GM23338 (cell line): ENCODE measurements around the gene MOB3B. TPM values are rescaled to one million over a fixed set of nuclear protein-coding genes. Genes with fewer than 3 reads are reported as not detected.

Source experiments
- ATAC-seq: fragments of 200-7000 bp; cut with Tn5 transposase; 3 replicates; pipeline ENCODE4 v1.9.1; 2020
- DNase-seq: peaks from one replicate; pipeline ENCODE4 v3.0.0-alpha.2; 2015; ENCODE audit warnings: low spot score
- H2AFZ ChIP-seq: fragments of 200-600 bp; sonication (generic); 2 replicates; pipeline ENCODE4 v1.8.0; 2016; ENCODE audit warnings: antibody characterized with exemption, mild to moderate bottlenecking, moderate library complexity
- H3F3A ChIP-seq: fragments of 200-600 bp; sonication (generic); replicated peaks from 2 replicates; pipeline ENCODE4 v1.8.0; 2017; ENCODE audit warnings: antibody characterized with exemption, mixed run types, low read depth
- H3K27ac ChIP-seq: fragments of 200-600 bp; sonication (generic); 2 replicates; pipeline ENCODE4 v1.6.1; 2016; ENCODE audit warnings: low read depth
- H3K27me3 ChIP-seq: fragments of 200-600 bp; sonication (generic); 2 replicates; pipeline ENCODE4 v1.8.0; 2016; ENCODE audit warnings: mild to moderate bottlenecking, mixed run types, moderate library complexity; ENCODE audit not compliant: insufficient read depth
- H3K36me3 ChIP-seq: fragments of 200-600 bp; sonication (generic); 2 replicates; pipeline ENCODE4 v1.8.0; 2016; ENCODE audit warnings: mild to moderate bottlenecking; ENCODE audit not compliant: insufficient read depth
- H3K4me1 ChIP-seq: fragments of 200-600 bp; sonication (generic); 2 replicates; pipeline ENCODE4 v1.8.0; 2016; ENCODE audit warnings: mild to moderate bottlenecking, moderate library complexity; ENCODE audit not compliant: insufficient read depth
- H3K4me2 ChIP-seq: fragments of 200-600 bp; sonication (generic); 2 replicates; pipeline ENCODE4 v1.7.1; 2017; ENCODE audit warnings: mixed run types
- H3K4me3 ChIP-seq: fragments of 200-600 bp; sonication (generic); 2 replicates; pipeline ENCODE4 v1.6.1; 2016; ENCODE audit warnings: mixed run types
- H3K79me2 ChIP-seq: fragments of 200-600 bp; sonication (generic); replicated peaks from 2 replicates; pipeline ENCODE4 v1.8.0; 2017; ENCODE audit warnings: mild to moderate bottlenecking; ENCODE audit not compliant: insufficient read depth
- H3K9me2 ChIP-seq: fragments of 200-600 bp; sonication (generic); 2 replicates; pipeline ENCODE4 v1.8.0; 2017; ENCODE audit not compliant: insufficient read depth
- H4K20me1 ChIP-seq: fragments of 200-600 bp; sonication (generic); replicated peaks from 2 replicates; pipeline ENCODE4 v1.8.0; 2017; ENCODE audit warnings: mild to moderate bottlenecking; ENCODE audit not compliant: insufficient read depth
- H3K27ac Mint-ChIP-seq: 2 replicates; pipeline ENCODE4 v1.8.0; 2020; ENCODE audit warnings: inconsistent platforms, mild to moderate bottlenecking, moderate library complexity, mixed read lengths
- H3K27me3 Mint-ChIP-seq: 3 replicates; pipeline ENCODE4 v1.8.0; 2022; ENCODE audit warnings: low read depth, mild to moderate bottlenecking, moderate library complexity, mixed read lengths, inconsistent platforms; ENCODE audit not compliant: insufficient read depth, poor library complexity
- H3K36me3 Mint-ChIP-seq: 3 replicates; pipeline ENCODE4 v1.8.0; 2021; ENCODE audit warnings: low read depth, mild to moderate bottlenecking, inconsistent platforms, moderate library complexity, mixed read lengths
- H3K4me1 Mint-ChIP-seq: 3 replicates; pipeline ENCODE4 v1.8.0; 2020; ENCODE audit warnings: mild to moderate bottlenecking, inconsistent platforms, mixed read lengths
- H3K4me3 Mint-ChIP-seq: 3 replicates; pipeline ENCODE4 v1.8.0; 2021; ENCODE audit warnings: moderate library complexity, mild to moderate bottlenecking, inconsistent platforms, mixed read lengths
- H3K9me3 Mint-ChIP-seq: 3 replicates; pipeline ENCODE4 v1.8.0; 2020; ENCODE audit warnings: moderate library complexity, mild to moderate bottlenecking, inconsistent platforms, mixed read lengths
- EZH2phosphoT487 ChIP-seq: fragments of 200-600 bp; sonication (generic); IDR thresholded peaks from one replicate; pipeline ENCODE4 v1.8.1; 2018; ENCODE audit warnings: antibody characterized with exemption; ENCODE audit not compliant: unreplicated experiment
- JUNB ChIP-seq: IDR thresholded peaks from one replicate; pipeline ENCODE4 v1.6.1; 2016; ENCODE audit warnings: antibody characterized with exemption; ENCODE audit not compliant: unreplicated experiment
- POLR2AphosphoS5 ChIP-seq: IDR thresholded peaks from 2 replicates; pipeline ENCODE4 v1.6.1; 2016; ENCODE audit warnings: antibody characterized with exemption, low read depth
- REST ChIP-seq: IDR thresholded peaks from one replicate; pipeline ENCODE4 v1.6.1; 2018; ENCODE audit warnings: antibody characterized with exemption; ENCODE audit not compliant: unreplicated experiment
- STAT1 ChIP-seq: IDR thresholded peaks from one replicate; pipeline ENCODE4 v1.6.1; 2016; ENCODE audit warnings: antibody characterized with exemption; ENCODE audit not compliant: unreplicated experiment
- ZNF114 ChIP-seq: fragments of 250-450 bp; sonication (Bioruptor Pico); IDR thresholded peaks from 2 replicates; pipeline ENCODE4 v1.5.0; 2020; ENCODE audit warnings: mild to moderate bottlenecking, moderate library complexity
- polyA plus RNA-seq: library from polyadenylated mRNA; unstranded; fragments of >200 nt; fragmentation: Nextera tagmentation; extraction: Ambion mirVana; gene quantifications from 2 replicates; pipeline ENCODE4 v1.2.1, GENCODE V29; 2016
- total RNA-seq: library from RNA; depleted of rRNA; stranded (reverse); fragments of >200 nt; shearing (Covaris generic); gene quantifications from 2 replicates; pipeline ENCODE4 v1.2.3, GENCODE V29; 2014

MOB3B gene
- total and polyA plus RNA-seq, 2 experiments from 2014 or later, result 7.6 to 12.1 TPM

GRCh38 chr9:27462846-27463245 is 66.8 kb downstream of the MOB3B start:
- peaks cover 2% of the 10 kb centered on the region; the same call in 1 of the 3 replicates for H3K9me3 Mint-ChIP-seq
- H3K27ac ChIP-seq, result no peak overlapping the region
- H3F3A ChIP-seq, result no peaks in the 10 kb centered on the region
- no peak overlapping the region for H2AFZ ChIP-seq
- no peak overlapping the region for H3K4me3 ChIP-seq
- no peak overlapping the region for H3K27ac Mint-ChIP-seq
- no peak for ATAC-seq
- no peaks in the 10 kb centered on the region; the same call in 1 of the 2 replicates for H3K36me3 ChIP-seq
- H3K36me3 Mint-ChIP-seq, result peaks cover 7% of the 10 kb centered on the region; the same call in 2 of the 3 replicates
- no peaks in the 10 kb centered on the region for H3K27me3 ChIP-seq
- no peak overlapping the region for H3K4me2 ChIP-seq
- no peaks in the 10 kb centered on the region for H4K20me1 ChIP-seq
- TF ChIP-seq EZH2phosphoT487, result no peak
- no peak for TF ChIP-seq REST
- TF ChIP-seq JUNB, result no peak
- no peak for DNase-seq
- H3K27me3 Mint-ChIP-seq, result peaks cover 6% of the 10 kb centered on the region
- H3K79me2 ChIP-seq, result no peaks in the 10 kb centered on the region
- H3K4me1 Mint-ChIP-seq, result peaks cover 25% of the 10 kb centered on the region
- H3K9me2 ChIP-seq, result 0 out of 2 replicates have a peak, but pooled peaks cover 2% of the 10 kb centered on the region
- peaks cover 4% of the 10 kb centered on the region for H3K4me1 ChIP-seq
- H3K4me3 Mint-ChIP-seq, result no peak overlapping the region

- H4K20me1 ChIP-seq, result no peaks in the 10 kb centered on the region
- H3K4me1 Mint-ChIP-seq, result peaks cover 26% of the 10 kb centered on the region
- H3K9me3 Mint-ChIP-seq, result peaks cover 2% of the 10 kb centered on the region; the same call in 1 of the 3 replicates
- no peak for TF ChIP-seq POLR2AphosphoS5
- 0 out of 2 replicates have a peak, but pooled peaks cover 2% of the 10 kb centered on the region for H3K9me2 ChIP-seq
- H3K4me3 ChIP-seq, result no peak overlapping the region
- no peaks in the 10 kb centered on the region for H3K79me2 ChIP-seq
- H3F3A ChIP-seq, result no peaks in the 10 kb centered on the region
- H3K27ac ChIP-seq, result no peak overlapping the region
- ATAC-seq, result no peak
- no peak overlapping the region for H3K4me3 Mint-ChIP-seq
- no peaks in the 10 kb centered on the region; the same call in 1 of the 2 replicates for H3K36me3 ChIP-seq
- no peak overlapping the region for H3K27ac Mint-ChIP-seq
- no peak for DNase-seq
- H3K27me3 ChIP-seq, result no peaks in the 10 kb centered on the region
- peaks cover 4% of the 10 kb centered on the region for H3K27me3 Mint-ChIP-seq
- H3K36me3 Mint-ChIP-seq, result peaks cover 7% of the 10 kb centered on the region; the same call in 2 of the 3 replicates
- H3K4me2 ChIP-seq, result no peak overlapping the region
- peaks cover 8% of the 10 kb centered on the region for H3K4me1 ChIP-seq
- no peak overlapping the region for H2AFZ ChIP-seq
Measured at GRCh38 chr9:27462434-27462833, 67.2 kb downstream of the MOB3B start.

GRCh38 chr9:27460226-27461023 is 69.2 kb downstream of the MOB3B start:
- ATAC-seq, result no peak
- DNase-seq, result no peak
- H3K4me1 ChIP-seq, result peaks cover 16% of the 10 kb centered on the region
- no peak overlapping the region for H3K4me2 ChIP-seq
- Mint-ChIP-seq H3K27me3 (peaks cover 4% of the 10 kb centered on the region), H3K36me3 (peaks cover 9% of the 10 kb centered on the region), H3K27ac (no peak overlapping the region), H3K4me3 (no peak overlapping the region), H3K4me1 (peaks cover 36% of the 10 kb centered on the region), H3K9me3 (no peaks in the 10 kb centered on the region; the same call in 2 of the 3 replicates)
- no peaks in the 10 kb centered on the region for H4K20me1 ChIP-seq
- peaks cover 9% of the 10 kb centered on the region for H3K9me2 ChIP-seq
- TF ChIP-seq ZNF114 (CRISPR knock-in tag) (no peak), STAT1 (no peak), POLR2AphosphoS5 (no peak)
- H3K27me3 ChIP-seq, result no peaks in the 10 kb centered on the region
- H3F3A ChIP-seq, result no peaks in the 10 kb centered on the region
- H2AFZ ChIP-seq, result no peak overlapping the region
- H3K4me3 ChIP-seq, result no peak overlapping the region
- H3K27ac ChIP-seq, result no peak overlapping the region
- no peaks in the 10 kb centered on the region for H3K79me2 ChIP-seq
- no peaks in the 10 kb centered on the region for H3K36me3 ChIP-seq
